Measurements from ENCODE around the gene MTMR3.

The MTMR3 gene

DNA sequence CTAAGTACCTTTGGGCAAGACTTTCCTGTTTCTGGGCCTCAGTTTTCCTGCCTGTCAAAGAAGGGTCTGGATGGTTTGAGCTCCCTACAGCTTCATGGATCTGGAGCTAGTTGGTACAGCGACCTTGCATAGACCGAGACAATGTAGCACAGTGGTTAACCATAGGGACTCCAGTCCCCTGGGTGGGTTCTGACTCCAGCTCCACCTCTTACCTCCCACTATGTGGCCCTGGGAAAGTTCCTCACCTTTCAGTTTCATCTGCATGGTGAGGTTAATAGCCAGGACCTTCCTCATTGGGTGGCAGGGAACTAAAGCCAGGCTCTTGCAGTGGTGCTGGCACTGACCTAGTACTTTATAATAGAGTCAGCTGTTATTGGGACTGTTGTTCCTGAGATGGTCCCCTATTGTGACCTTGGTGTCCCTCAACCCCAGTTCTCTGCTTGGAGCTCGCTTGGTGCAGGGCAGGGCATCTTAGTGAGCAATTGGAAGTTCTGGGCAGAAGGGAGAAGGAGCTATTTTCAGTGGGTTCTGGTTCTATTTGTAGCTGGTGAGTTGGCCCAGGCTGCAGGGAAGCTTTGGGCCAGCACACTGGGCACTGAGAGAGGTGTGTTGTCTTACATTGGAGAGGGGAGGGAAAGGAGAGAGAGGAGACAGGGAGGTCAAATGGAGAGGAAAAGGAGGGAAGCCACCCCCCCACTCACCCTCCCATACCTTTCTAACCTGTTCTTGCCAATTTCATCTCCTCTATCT is 10.7 kb upstream of the MTMR3 start:
- Histone ChIP-seq H3K9ac (ENCODE audit: low read depth, low read length) (no peak overlapping the region), H3K36me3 (ENCODE audit: insufficient read depth, low read depth, low read length) (no peaks in the 10 kb centered on the region), H3K27me3 (ENCODE audit: insufficient read depth, low read length) (no peaks in the 10 kb centered on the region), H3K9me3 (ENCODE audit: insufficient read depth, low read depth, low read length) (no peaks in the 10 kb centered on the region), H3K4me1 (ENCODE audit: insufficient read depth, low read length) (no peaks in the 10 kb centered on the region; the same call in 1 of the 2 replicates), H3K4me3 (ENCODE audit: low read length) (no peak overlapping the region), H3K27ac (ENCODE audit: low read length) (no peak overlapping the region)

DNA sequence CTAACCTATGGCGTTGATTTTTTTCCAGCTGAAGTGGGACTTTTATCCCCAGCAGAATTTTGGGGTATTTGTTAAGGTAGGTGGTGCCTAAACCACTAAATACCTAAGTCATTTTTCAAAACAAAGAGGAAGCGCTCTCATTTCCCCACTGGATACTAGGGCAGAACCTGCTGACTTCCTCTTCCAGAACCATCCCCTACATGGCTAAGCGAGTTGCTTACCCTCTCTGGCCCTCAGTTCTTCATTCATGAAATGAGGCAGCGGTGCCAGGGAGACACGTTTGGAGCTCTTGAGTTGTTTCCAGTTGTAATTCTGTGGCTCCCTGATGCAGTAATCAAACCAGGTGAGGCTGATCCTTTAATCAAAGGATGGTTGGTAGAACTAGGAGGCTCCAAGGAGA is 10.0 kb upstream of the MTMR3 start:
- Histone ChIP-seq H3K4me1 (ENCODE audit: insufficient read depth, low read length) (no peaks in the 10 kb centered on the region; the same call in 1 of the 2 replicates), H3K4me3 (ENCODE audit: low read length) (no peak overlapping the region), H3K27ac (ENCODE audit: low read length) (no peak overlapping the region)

DNA sequence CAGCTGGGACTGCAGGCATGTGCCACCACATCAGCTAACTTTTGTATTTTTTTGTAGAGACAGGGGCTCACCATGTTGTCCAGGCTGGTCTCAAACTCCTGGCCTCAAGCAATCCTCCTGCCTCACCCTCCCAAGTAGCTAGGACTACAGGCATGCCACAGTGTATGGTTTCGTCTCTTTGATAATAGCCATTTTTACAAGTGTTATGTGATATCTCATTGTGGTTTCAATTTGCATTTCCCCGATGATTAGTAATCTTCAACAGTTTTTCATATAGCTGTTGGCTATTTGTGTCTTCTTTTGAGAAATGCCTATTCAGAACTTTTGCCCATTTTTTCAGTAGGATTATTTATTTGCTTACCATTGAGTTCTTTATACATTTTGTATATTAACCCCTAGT is 9.0 kb upstream of the MTMR3 start:
- Histone ChIP-seq H3K4me1 (ENCODE audit: insufficient read depth, low read length) (no peaks in the 10 kb centered on the region; the same call in 1 of the 2 replicates), H3K4me3 (ENCODE audit: low read length) (no peak overlapping the region), H3K27me3 (ENCODE audit: insufficient read depth, low read length) (no peaks in the 10 kb centered on the region), H3K36me3 (ENCODE audit: insufficient read depth, low read depth, low read length) (no peaks in the 10 kb centered on the region), H3K9me3 (ENCODE audit: insufficient read depth, low read depth, low read length) (no peaks in the 10 kb centered on the region), H3K9ac (ENCODE audit: low read depth, low read length) (no peak overlapping the region), H3K27ac (ENCODE audit: low read length) (no peak overlapping the region)

More for the DNA sequence above, 10.0 kb upstream of the MTMR3 start:
- no peaks in the 10 kb centered on the region for H3K9me3 ChIP-seq (ENCODE audit: insufficient read depth, low read depth, low read length)
- no peaks in the 10 kb centered on the region for H3K27me3 ChIP-seq (ENCODE audit: insufficient read depth, low read length)
- no peaks in the 10 kb centered on the region for H3K36me3 ChIP-seq (ENCODE audit: insufficient read depth, low read depth, low read length)
- H3K9ac ChIP-seq (ENCODE audit: low read depth, low read length) = no peak overlapping the region

DNA sequence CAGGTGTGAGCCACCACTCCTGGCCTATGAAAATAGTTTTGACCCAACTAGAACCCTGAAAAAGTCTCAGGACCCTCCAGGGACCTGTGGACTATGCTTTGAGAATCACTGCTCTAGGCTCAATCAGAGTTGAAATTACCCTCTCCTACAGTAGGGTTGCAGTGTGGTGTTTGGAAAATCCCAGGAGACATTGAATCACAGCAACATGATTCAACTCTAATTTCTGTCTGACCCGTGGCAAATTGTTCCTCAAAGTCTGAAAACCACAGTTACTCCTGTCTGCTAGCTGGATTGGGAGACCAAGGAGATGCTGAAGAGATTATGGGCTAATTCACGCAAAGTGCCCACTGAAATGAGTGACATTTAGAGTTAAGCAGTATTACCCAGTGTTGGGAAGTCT is 5.4 kb upstream of the MTMR3 start:
- Histone ChIP-seq H3K27me3 (ENCODE audit: insufficient read depth, low read length) (no peaks in the 10 kb centered on the region), H3K9me3 (ENCODE audit: insufficient read depth, low read depth, low read length) (no peaks in the 10 kb centered on the region), H3K27ac (ENCODE audit: low read length) (no peak overlapping the region), H3K36me3 (ENCODE audit: insufficient read depth, low read depth, low read length) (no peaks in the 10 kb centered on the region), H3K9ac (ENCODE audit: low read depth, low read length) (no peak overlapping the region), H3K4me3 (ENCODE audit: low read length) (no peak overlapping the region), H3K4me1 (ENCODE audit: insufficient read depth, low read length) (no peaks in the 10 kb centered on the region)

DNA sequence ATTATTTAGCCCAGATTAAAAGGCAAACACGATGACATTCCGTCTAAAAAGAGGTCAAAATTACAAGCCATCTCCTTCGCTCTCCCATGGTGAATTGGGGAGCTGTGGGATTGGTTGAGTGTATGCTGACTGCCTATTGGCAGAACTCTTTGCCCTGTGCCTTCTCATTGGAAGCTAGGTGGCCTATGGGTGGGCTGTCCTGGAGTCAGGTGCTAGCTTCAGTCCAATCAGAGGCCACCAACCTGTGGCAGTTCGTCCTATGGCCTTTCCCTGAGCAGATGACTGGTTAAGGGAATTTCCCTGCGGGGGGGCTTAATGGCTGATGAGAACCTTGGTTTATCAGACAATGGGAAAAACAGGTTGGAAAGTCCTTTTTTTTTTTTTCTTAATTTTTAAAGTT is 3.2 kb upstream of the MTMR3 start:
- H3K27ac ChIP-seq (ENCODE audit: low read length) = no peak overlapping the region
- H3K36me3 ChIP-seq (ENCODE audit: insufficient read depth, low read depth, low read length) = no peaks in the 10 kb centered on the region
- no peaks in the 10 kb centered on the region for H3K27me3 ChIP-seq (ENCODE audit: insufficient read depth, low read length)
- H3K4me3 ChIP-seq (ENCODE audit: low read length) = no peak overlapping the region
- no peak overlapping the region for H3K9ac ChIP-seq (ENCODE audit: low read depth, low read length)
- no peaks in the 10 kb centered on the region for H3K9me3 ChIP-seq (ENCODE audit: insufficient read depth, low read depth, low read length)
- H3K4me1 ChIP-seq (ENCODE audit: insufficient read depth, low read length) = peaks cover under 1% of the 10 kb centered on the region; the same call in 1 of the 2 replicates

DNA sequence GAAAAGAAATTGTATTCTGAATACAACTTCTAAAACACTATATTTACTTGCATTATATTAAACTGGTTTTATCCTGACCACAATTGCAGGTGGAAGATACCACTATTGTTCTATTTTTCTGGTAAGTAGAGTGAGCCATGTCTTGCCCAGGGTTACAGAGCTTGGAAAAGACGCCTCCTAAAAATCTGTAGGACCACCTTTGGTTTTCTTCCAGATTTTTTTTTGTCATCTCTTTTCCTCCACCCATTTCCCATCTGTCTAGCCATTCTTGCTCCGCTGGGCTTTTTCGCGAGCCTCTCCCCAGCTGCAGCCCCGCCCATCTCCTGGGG is 294 bp upstream of the MTMR3 start:
- H3K36me3 ChIP-seq (ENCODE audit: insufficient read depth, low read depth, low read length) = no peaks in the 10 kb centered on the region
- H3K9ac ChIP-seq (ENCODE audit: low read depth, low read length) = no peak overlapping the region
- H3K27me3 ChIP-seq (ENCODE audit: insufficient read depth, low read length) = no peaks in the 10 kb centered on the region
- H3K9me3 ChIP-seq (ENCODE audit: insufficient read depth, low read depth, low read length) = no peaks in the 10 kb centered on the region
- H3K27ac ChIP-seq (ENCODE audit: low read length) = no peak overlapping the region
- peaks cover 13% of the 10 kb centered on the region for H3K4me1 ChIP-seq (ENCODE audit: insufficient read depth, low read length)
- peak overlapping the region; percentile 45; the same call in 1 of the 2 replicates for H3K4me3 ChIP-seq (ENCODE audit: low read length)

DNA sequence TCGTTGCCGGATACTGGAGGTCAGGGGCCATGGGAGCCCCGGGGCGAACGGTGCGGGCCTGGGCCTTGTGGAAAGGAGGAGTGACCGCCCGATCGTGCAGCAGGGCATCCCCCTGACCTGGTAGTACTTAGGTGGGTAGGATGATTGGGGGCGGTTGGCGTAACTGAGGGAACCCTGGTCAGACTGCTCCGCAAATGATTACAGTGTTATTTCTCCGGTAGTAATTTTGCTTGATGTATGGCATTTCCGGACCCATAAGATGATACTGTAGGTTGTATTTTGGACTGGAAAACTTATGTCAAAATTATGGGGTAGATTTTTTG is 762 bp downstream of the MTMR3 start:
- H3K9me3 ChIP-seq (ENCODE audit: insufficient read depth, low read depth, low read length) = no peaks in the 10 kb centered on the region
- H3K4me1 ChIP-seq (ENCODE audit: insufficient read depth, low read length) = peaks cover 13% of the 10 kb centered on the region
- H3K27ac ChIP-seq (ENCODE audit: low read length) = no peak overlapping the region
- H3K9ac ChIP-seq (ENCODE audit: low read depth, low read length) = peak overlapping the region; percentile 77; the same call in 1 of the 2 replicates
- no peaks in the 10 kb centered on the region for H3K36me3 ChIP-seq (ENCODE audit: insufficient read depth, low read depth, low read length)
- no peaks in the 10 kb centered on the region for H3K27me3 ChIP-seq (ENCODE audit: insufficient read depth, low read length)
- H3K4me3 ChIP-seq (ENCODE audit: low read length) = peak overlapping the region; percentile 68

DNA sequence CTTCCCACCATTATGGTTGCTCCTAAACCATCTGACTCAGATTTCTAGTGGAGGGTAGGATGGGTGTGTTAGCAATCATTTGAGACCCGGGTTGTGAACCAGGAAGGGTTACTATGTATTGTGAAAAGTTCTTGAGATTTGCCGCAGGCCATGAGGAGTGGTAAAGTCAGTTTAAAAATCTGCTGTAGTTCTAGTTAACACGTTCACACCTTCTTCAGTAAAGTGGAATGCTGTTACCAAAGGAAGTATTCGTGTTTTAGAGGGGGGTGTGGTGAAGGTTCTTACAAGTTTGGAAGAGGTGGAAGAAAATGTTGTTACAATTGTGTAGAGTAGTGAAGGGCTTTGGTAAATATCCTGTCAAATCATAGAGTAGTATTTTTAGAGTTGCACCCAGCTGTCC is 2.6 kb downstream of the MTMR3 start:
- no peaks in the 10 kb centered on the region for H3K27me3 ChIP-seq (ENCODE audit: insufficient read depth, low read length)
- no peaks in the 10 kb centered on the region for H3K36me3 ChIP-seq (ENCODE audit: insufficient read depth, low read depth, low read length)
- H3K4me3 ChIP-seq (ENCODE audit: low read length) = peak overlapping the region; percentile 32
- no peak overlapping the region for H3K9ac ChIP-seq (ENCODE audit: low read depth, low read length)
- H3K9me3 ChIP-seq (ENCODE audit: insufficient read depth, low read depth, low read length) = no peaks in the 10 kb centered on the region
- no peak overlapping the region for H3K27ac ChIP-seq (ENCODE audit: low read length)
- peaks cover 13% of the 10 kb centered on the region for H3K4me1 ChIP-seq (ENCODE audit: insufficient read depth, low read length)

DNA sequence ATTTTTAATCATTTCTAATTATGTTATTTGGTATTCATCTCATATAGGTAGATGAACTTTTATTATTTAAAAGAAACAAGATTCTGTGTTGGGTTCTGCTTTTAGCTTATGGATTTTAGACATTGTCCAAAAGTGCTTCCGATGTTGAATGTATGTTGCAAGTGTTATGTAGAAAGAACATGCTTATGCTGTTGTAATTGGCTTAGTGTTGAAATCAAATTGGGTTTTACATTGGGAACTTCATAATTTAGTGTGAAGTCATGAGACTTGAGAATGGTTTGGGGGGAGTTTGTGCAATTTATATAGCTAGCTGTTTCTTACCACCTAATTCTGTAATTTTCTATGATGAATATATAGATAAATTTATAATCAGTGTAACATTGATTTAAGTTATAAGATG is 3.6 kb downstream of the MTMR3 start:
- no peaks in the 10 kb centered on the region for H3K27me3 ChIP-seq (ENCODE audit: insufficient read depth, low read length)
- H3K9me3 ChIP-seq (ENCODE audit: insufficient read depth, low read depth, low read length) = no peaks in the 10 kb centered on the region
- no peak overlapping the region for H3K9ac ChIP-seq (ENCODE audit: low read depth, low read length)
- H3K4me3 ChIP-seq (ENCODE audit: low read length) = no peak overlapping the region
- no peaks in the 10 kb centered on the region for H3K36me3 ChIP-seq (ENCODE audit: insufficient read depth, low read depth, low read length)
- no peak overlapping the region for H3K27ac ChIP-seq (ENCODE audit: low read length)
- H3K4me1 ChIP-seq (ENCODE audit: insufficient read depth, low read length) = peaks cover 13% of the 10 kb centered on the region

DNA sequence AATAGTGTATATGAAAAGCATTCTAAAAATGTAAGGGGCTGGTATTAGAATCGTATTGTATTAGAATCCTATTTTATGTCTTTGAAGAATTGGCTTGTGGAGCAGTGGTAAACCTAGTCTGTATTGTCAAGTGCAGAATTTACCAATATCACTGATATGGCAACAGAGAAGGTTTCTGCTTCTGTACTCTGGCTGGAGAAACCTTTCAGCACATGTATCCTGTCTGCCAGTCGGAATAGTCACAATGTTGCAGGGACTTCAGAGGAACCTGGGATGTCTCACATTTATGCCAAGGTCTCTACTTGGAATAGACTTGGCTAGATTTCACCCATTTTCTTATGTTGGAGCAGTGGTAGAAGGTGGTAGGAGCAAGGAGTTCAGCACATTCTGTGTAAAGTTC is 4.4 kb downstream of the MTMR3 start:
- no peaks in the 10 kb centered on the region for H3K9me3 ChIP-seq (ENCODE audit: insufficient read depth, low read depth, low read length)
- no peaks in the 10 kb centered on the region for H3K27me3 ChIP-seq (ENCODE audit: insufficient read depth, low read length)
- peaks cover 13% of the 10 kb centered on the region for H3K4me1 ChIP-seq (ENCODE audit: insufficient read depth, low read length)
- H3K27ac ChIP-seq (ENCODE audit: low read length) = no peak overlapping the region
- no peak overlapping the region for H3K9ac ChIP-seq (ENCODE audit: low read depth, low read length)
- H3K4me3 ChIP-seq (ENCODE audit: low read length) = no peak overlapping the region
- H3K36me3 ChIP-seq (ENCODE audit: insufficient read depth, low read depth, low read length) = no peaks in the 10 kb centered on the region

DNA sequence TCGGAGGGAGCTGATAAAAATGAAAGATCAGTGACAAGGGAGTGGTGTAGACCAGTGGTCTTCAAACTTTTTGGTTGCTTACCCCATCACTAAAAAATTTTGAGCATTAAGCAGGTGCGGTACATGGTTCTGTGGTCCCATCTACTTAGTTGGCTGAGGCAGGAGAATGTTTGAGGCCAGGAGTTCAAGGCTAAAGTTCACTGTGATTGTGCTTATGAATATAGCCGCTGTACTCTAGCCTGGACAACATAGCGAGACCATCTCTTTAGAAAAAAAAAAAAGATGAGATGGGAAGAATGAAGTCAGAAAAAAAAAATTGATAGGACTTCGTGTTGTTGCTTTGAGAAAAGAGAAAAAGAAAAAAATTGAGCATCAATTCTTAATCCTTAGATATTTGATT is 7.8 kb downstream of the MTMR3 start:
- no peak overlapping the region for H3K9ac ChIP-seq (ENCODE audit: low read depth, low read length)
- H3K27ac ChIP-seq (ENCODE audit: low read length) = no peak overlapping the region
- H3K36me3 ChIP-seq (ENCODE audit: insufficient read depth, low read depth, low read length) = no peaks in the 10 kb centered on the region
- no peaks in the 10 kb centered on the region for H3K9me3 ChIP-seq (ENCODE audit: insufficient read depth, low read depth, low read length)
- no peaks in the 10 kb centered on the region for H3K27me3 ChIP-seq (ENCODE audit: insufficient read depth, low read length)
- peaks cover 3% of the 10 kb centered on the region; the same call in 1 of the 2 replicates for H3K4me1 ChIP-seq (ENCODE audit: insufficient read depth, low read length)
- no peak overlapping the region for H3K4me3 ChIP-seq (ENCODE audit: low read length)

DNA sequence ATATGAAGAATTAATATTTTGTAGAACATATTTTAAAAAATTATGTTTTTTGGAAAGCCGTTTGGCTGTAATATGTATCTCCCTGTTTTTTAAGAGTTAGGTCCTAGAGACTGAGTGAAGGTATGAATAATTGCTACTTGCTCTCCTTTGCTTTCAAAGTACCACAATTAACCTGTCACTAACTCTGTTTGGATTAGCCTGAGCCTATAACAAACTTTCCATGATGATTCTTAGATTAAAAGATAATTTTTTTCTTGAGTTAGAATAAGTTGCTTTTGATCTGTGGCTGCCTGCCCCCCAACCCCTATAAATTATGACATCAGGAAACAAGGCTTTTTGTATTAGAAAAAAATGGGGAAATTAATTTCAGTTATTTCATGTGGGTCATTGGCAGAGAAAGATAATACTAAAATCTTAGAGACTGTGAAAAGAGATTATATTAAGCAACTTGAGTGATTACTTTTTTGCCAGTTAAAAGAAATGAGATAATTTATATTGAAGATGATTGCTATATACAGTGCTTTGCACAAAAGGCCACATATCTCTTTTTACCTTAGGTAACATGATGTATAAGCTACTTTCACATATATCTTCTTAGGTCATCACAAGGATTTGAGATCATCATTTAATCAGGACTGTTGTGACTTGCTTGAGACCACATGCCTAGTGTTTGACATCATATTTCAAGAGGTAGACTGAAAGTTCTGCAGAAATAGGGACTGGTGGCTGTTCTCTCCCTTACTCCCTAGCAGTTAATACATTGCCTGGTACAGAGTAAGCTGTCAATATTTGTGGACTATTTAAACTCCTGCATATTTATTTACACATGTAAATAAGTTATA is 9.6 kb downstream of the MTMR3 start:
- no peaks in the 10 kb centered on the region for H3K4me1 ChIP-seq (ENCODE audit: insufficient read depth, low read length)
- H3K27me3 ChIP-seq (ENCODE audit: insufficient read depth, low read length) = no peaks in the 10 kb centered on the region
- H3K36me3 ChIP-seq (ENCODE audit: insufficient read depth, low read depth, low read length) = no peaks in the 10 kb centered on the region
- H3K9me3 ChIP-seq (ENCODE audit: insufficient read depth, low read depth, low read length) = no peaks in the 10 kb centered on the region
- no peak overlapping the region for H3K9ac ChIP-seq (ENCODE audit: low read depth, low read length)
- no peak overlapping the region for H3K4me3 ChIP-seq (ENCODE audit: low read length)
- no peak overlapping the region for H3K27ac ChIP-seq (ENCODE audit: low read length)
